GM21515 (cell line): Measurements from ENCODE around the gene SPATA24.

Experiments
- ATAC-seq: cut with Tn5 transposase; IDR thresholded peaks from one replicate; pipeline ENCODE4 v1.9.1; 2021; ENCODE audit not compliant: unreplicated experiment

SPATA24 gene

GRCh38 chr5:139383993-139384590 lies 19.8 kb downstream of the SPATA24 start:
- ATAC-seq, result no peak

- no peak for ATAC-seq
These were observed 20.5 kb downstream of the SPATA24 start, which contains the start of gene SLC23A1 for GRCh38 chr5:139383275-139383992. TSS of gene SLC23A1 (minus strand) at chr5:139383297. CDS start at chr5:139383253, 44 bp downstream.

GRCh38 chr5:139382807-139383206 lies 21.1 kb downstream of the SPATA24 start:
- no peak for ATAC-seq

- no peak for ATAC-seq
These were observed 21.8 kb downstream of the SPATA24 start for GRCh38 chr5:139381837-139382761.

- ATAC-seq, result no peak
These were observed 24.1 kb downstream of the SPATA24 start for GRCh38 chr5:139379626-139380449.

- no peak for ATAC-seq
These were observed 24.9 kb downstream of the SPATA24 start for GRCh38 chr5:139378941-139379361.

GRCh38 chr5:139378101-139378825 lies 25.6 kb downstream of the SPATA24 start:
- ATAC-seq, result no peak

GRCh38 chr5:139377226-139377625 lies 26.7 kb downstream of the SPATA24 start:
- no peak for ATAC-seq

- no peak for ATAC-seq
These were observed 27.5 kb downstream of the SPATA24 start for GRCh38 chr5:139376364-139376763.

- no peak for ATAC-seq
These were observed 29.0 kb downstream of the SPATA24 start for GRCh38 chr5:139374909-139375308.

- no peak for ATAC-seq
These were observed 32.1 kb downstream of the SPATA24 start for GRCh38 chr5:139371482-139372435.

- ATAC-seq, result no peak
These were observed 34.7 kb downstream of the SPATA24 start for GRCh38 chr5:139369181-139369580.

- no peak for ATAC-seq
These were observed 35.3 kb downstream of the SPATA24 start for GRCh38 chr5:139368613-139369012.

GRCh38 chr5:139364466-139364865 lies 39.4 kb downstream of the SPATA24 start:
- no peak for ATAC-seq

- ATAC-seq, result no peak
These were observed 40.0 kb downstream of the SPATA24 start for GRCh38 chr5:139363937-139364336.

- no peak for ATAC-seq
These were observed 42.0 kb downstream of the SPATA24 start for GRCh38 chr5:139361835-139362429.

GRCh38 chr5:139360384-139360783 lies 43.5 kb downstream of the SPATA24 start:
- ATAC-seq, result no peak

GRCh38 chr5:139358064-139358463 lies 45.8 kb downstream of the SPATA24 start:
- no peak for ATAC-seq
